GM12878 (cell line): ENCODE results near the gene DNAJB4. TPM values are rescaled to one million over a fixed set of nuclear protein-coding genes. Genes with fewer than 3 reads are reported as not detected.

Experiments
- ATAC-seq: fragments of 200-7000 bp; cut with Tn5 transposase; 3 replicates; pipeline ENCODE4 v1.9.1; 2020; ENCODE audit warnings: mild to moderate bottlenecking, moderate library complexity
- BruUV-seq: library from RNA; stranded (reverse); fragments of 400-500 nt; replicated peaks from 2 replicates; lab custom pipeline; 2021; lab: Mats Ljungman, UMichigan
- CTCF ChIA-PET: fragments of 300-600 bp; sonication (Branson Sonifier 250); formaldehyde crosslinking; extraction: SDS; loops from one replicate; lab custom pipeline; 2021; ENCODE audit warnings: inconsistent platforms; lab: Yijun Ruan, JAX
- POLR2A ChIA-PET: fragments of 350-600 bp; formaldehyde crosslinking; extraction: SDS; loops from one replicate; lab custom pipeline; 2021; ENCODE audit warnings: inconsistent platforms; lab: Charles Lee
- RAD21 ChIA-PET: fragments of 300-600 bp; sonication (Branson Sonifier 250); formaldehyde crosslinking; loops from one replicate; lab custom pipeline; 2023; ENCODE audit warnings: antibody characterized with exemption; ENCODE audit not compliant: unreplicated experiment; lab: Charles Lee
- SMC1A ChIA-PET: fragments of 300-600 bp; sonication (Branson Sonifier 250); formaldehyde crosslinking; loops from one replicate; lab custom pipeline; 2023; ENCODE audit not compliant: unreplicated experiment, uncharacterized antibody; lab: Charles Lee
- DNase-seq: peaks from one replicate; pipeline ENCODE4 v3.0.0-alpha.2; 2011; ENCODE audit warnings: low read depth, low spot score
- FAIRE-seq: peaks from 3 replicates; lab custom pipeline; 2011; peaks lifted over from hg19 to GRCh38; lab: Jason Lieb, UNC
- H2AFZ ChIP-seq: 2 replicates; pipeline ENCODE4 v1.6.0; 2011; ENCODE audit warnings: low read depth, low read length, control low read depth; ENCODE audit not compliant: control insufficient read depth
- H3K27ac ChIP-seq: 2 replicates; pipeline ENCODE4 v1.5.1; 2011; ENCODE audit warnings: control low read depth; ENCODE audit not compliant: control insufficient read depth, insufficient read depth
- H3K27me3 ChIP-seq, 2 experiments: replicated peaks in 1 of 2; 2 replicates each; pipeline versions ENCODE4 v1.6.0 to v1.6.1; 2011; ENCODE audit warnings: low read length in 1 of 2; ENCODE audit not compliant: control insufficient read depth in 2 of 2, insufficient read depth in 2 of 2
- H3K36me3 ChIP-seq, 2 experiments: 2 replicates each; pipeline ENCODE4 v1.5.1; 2011; ENCODE audit warnings: low read length in 1 of 2; ENCODE audit not compliant: control insufficient read depth in 2 of 2, insufficient read depth in 2 of 2
- H3K4me1 ChIP-seq: 2 replicates; pipeline ENCODE4 v1.6.1; 2011; ENCODE audit warnings: mild to moderate bottlenecking, low read length, moderate library complexity, mixed read lengths; ENCODE audit not compliant: control insufficient read depth, insufficient read depth
- H3K4me2 ChIP-seq: 2 replicates; pipeline ENCODE4 v1.6.0; 2011; ENCODE audit warnings: control low read depth; ENCODE audit not compliant: control insufficient read depth, insufficient read depth
- H3K4me3 ChIP-seq: fragments of 200-600 bp; sonication (generic); 2 replicates; pipeline ENCODE4 v1.5.1; 2016
- H3K79me2 ChIP-seq: 2 replicates; pipeline ENCODE4 v1.6.0; 2011; ENCODE audit warnings: low read length; ENCODE audit not compliant: control insufficient read depth, insufficient read depth
- H3K9ac ChIP-seq: 2 replicates; pipeline ENCODE4 v1.8.0; 2011; ENCODE audit warnings: low read length, control low read depth, mixed read lengths; ENCODE audit not compliant: control insufficient read depth, insufficient read depth
- H3K9me3 ChIP-seq: replicated peaks from 3 replicates; pipeline ENCODE4 v1.5.1; 2011; ENCODE audit warnings: mild to moderate bottlenecking, low read length; ENCODE audit not compliant: control insufficient read depth, insufficient read depth
- H4K20me1 ChIP-seq: 2 replicates; pipeline ENCODE4 v1.6.0; 2011; ENCODE audit not compliant: control insufficient read depth, insufficient read depth
- FOS ChIP-seq: IDR thresholded peaks from 3 replicates; pipeline ENCODE4 v1.6.1; 2011; ENCODE audit warnings: borderline replicate concordance; ENCODE audit not compliant: insufficient read length; ENCODE audit errors: extremely low read depth
- MYB ChIP-seq: fragments of 150-350 bp; IDR thresholded peaks from 2 replicates; pipeline ENCODE4 v1.6.1; 2014; ENCODE audit warnings: mild to moderate bottlenecking, low read depth, low read length, borderline replicate concordance
- POLR2AphosphoS2 ChIP-seq: IDR thresholded peaks from 2 replicates; pipeline ENCODE4 v1.6.1; 2011; ENCODE audit warnings: low read depth, mild to moderate bottlenecking, low read length, improper control_type of control experiment, moderate library complexity
- RB1 ChIP-seq: fragments of 450-650 bp; formaldehyde crosslinking; IDR thresholded peaks from 2 replicates; pipeline ENCODE4 v1.6.1; 2017; ENCODE audit warnings: mild to moderate bottlenecking, borderline replicate concordance
- SP1 ChIP-seq: IDR thresholded peaks from one replicate; pipeline ENCODE4 v1.6.1; 2011; ENCODE audit warnings: low read depth, low read length
- SREBF1 ChIP-seq: IDR thresholded peaks from 2 replicates; pipeline ENCODE4 v1.6.1; 2012; ENCODE audit warnings: mild to moderate bottlenecking, low read length
- SREBF2 ChIP-seq: IDR thresholded peaks from 2 replicates; pipeline ENCODE4 v1.6.1; 2012; ENCODE audit warnings: mild to moderate bottlenecking, low read length
- WRNIP1 ChIP-seq: IDR thresholded peaks from 2 replicates; pipeline ENCODE4 v1.6.1; 2011; ENCODE audit warnings: low read depth, low read length, improper control_type of control experiment, borderline replicate concordance
- YY1 ChIP-seq: IDR thresholded peaks from 2 replicates; pipeline ENCODE4 v1.6.1; 2011; ENCODE audit warnings: low read depth, mild to moderate bottlenecking, low read length
- ZNF384 ChIP-seq: IDR thresholded peaks from 2 replicates; pipeline ENCODE4 v1.6.1; 2012; ENCODE audit warnings: low read depth, mild to moderate bottlenecking, low read length, improper control_type of control experiment, borderline replicate concordance
- WGBS: methylation state at CpG from one replicate; pipeline ENCODE4 v1.1.6; 2016; ENCODE audit warnings: low lambda C conversion rate; ENCODE audit not compliant: insufficient replicate concordance, insufficient coverage; ENCODE audit errors: missing lambda C conversion rate; 5-methylcytosine and 5-hydroxymethylcytosine counted together
- in situ Hi-C: fragments of 300-500 bp; cut with MboI; formaldehyde crosslinking; loops from 9 replicates; pipeline ENCODE4 v1.14.3; 2018; ENCODE audit warnings: mixed read lengths
- intact Hi-C: fragments of 100-400 bp; cut with micrococcal nuclease; formaldehyde crosslinking; loops from one replicate; pipeline ENCODE4 v1.14.2; 2022; ENCODE audit not compliant: unreplicated experiment
- polyA plus RNA-seq, 11 experiments: library from polyadenylated mRNA; depleted of rRNA in 4 of 11; unstranded in 6 of 11; stranded (reverse) in 5 of 11; fragments of >200 nt; fragmentation: Nextera tagmentation in 4 of 11; fragmentation: Illumina TruSeq in 1 of 11; extraction: Ambion mirVana in 4 of 11; extraction: Trizol in 1 of 11; gene quantifications; 1 replicate in 1 of 11; 2 replicates in 10 of 11; pipeline versions ENCODE4 v1.2.1 to v1.2.3, GENCODE V29; 2011 to 2016; ENCODE audit warnings: inconsistent platforms in 2 of 11, missing spikeins in 2 of 11, low read depth in 1 of 11
- total RNA-seq, 4 experiments: library from RNA; depleted of rRNA in 3 of 4; stranded (reverse); fragments of >200 nt in 3 of 4; fragmentation: Illumina TruSeq in 1 of 4; extraction: Trizol in 1 of 4; gene quantifications; 2 replicates each; pipeline versions ENCODE4 v1.2.1 to v1.2.3, GENCODE V29; 2013 to 2021
- TF ChIP-seq, protein P1 (sequence below): fragments of 150-350 bp; IDR thresholded peaks from 2 replicates; pipeline ENCODE4 v1.6.1; 2014; ENCODE audit warnings: mild to moderate bottlenecking, low read depth, low read length

The DNAJB4 gene
- total and polyA plus RNA-seq, 10 of the 15 experiments (the other 5 are each of a cell fraction or from before 2014, with no cell fraction given) = 3.8 to 10.5 (median 6.6) TPM

DNA sequence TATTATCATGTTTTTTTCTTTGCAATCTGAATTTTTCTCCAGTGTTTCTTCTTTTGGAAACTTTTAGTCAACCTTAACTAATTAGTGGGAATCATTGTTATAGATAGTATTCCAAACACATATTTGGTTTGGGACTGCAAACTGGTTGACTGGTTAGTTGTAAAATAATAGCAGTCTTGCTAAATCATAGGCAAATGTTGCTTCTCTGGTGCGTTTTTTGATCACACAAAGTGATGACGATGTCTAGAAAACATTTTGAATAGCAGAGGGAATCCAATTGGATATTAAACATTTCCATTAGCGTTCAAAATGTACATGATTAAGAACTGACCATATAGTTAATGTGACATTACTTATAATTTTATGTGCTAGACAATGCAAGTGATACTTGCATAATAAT lies 4.5 kb downstream of the DNAJB4 start:
- H3K79me2 ChIP-seq = peaks cover 53% of the 10 kb centered on the region
- TF ChIP-seq SREBF1 = no peak
- TF ChIP-seq YY1 = no peak
- TF ChIP-seq, all 136 proteins: peak for 0
- no peak overlapping the region for H3K4me2 ChIP-seq
- in situ Hi-C loops (no loop called here), intact Hi-C loops (loop anchor here (5.0 to 10.0 kb wide), 2 partner anchors 324 to 643 kb away; partner anchors contain the start of gene ZZZ3)
- ChIA-PET CTCF (interaction anchor here (1.1 to 1.7 kb wide), 2 partner anchors 14 to 31 kb away, joined by 3 to 10 read pairs; partner anchors contain the start of gene FUBP1), POLR2A (interaction anchor here (0.9 to 15.3 kb wide), 4 partner anchors 11 to 640 kb away, joined by 3 to 312 read pairs (median 4); partner anchors contain the start of genes FUBP1 and IFI44), RAD21 (interaction anchor here (1.2 to 3.7 kb wide), 3 partner anchors 31 to 251 kb away, joined by 3 to 14 read pairs (median 4); partner anchors contain the start of gene FUBP1), SMC1A (interaction anchor here (1.6 to 2.0 kb wide), 2 partner anchors 10 to 105 kb away, joined by 3 to 8 read pairs; no protein-coding TSS in a partner anchor)
- H3K9me3 ChIP-seq = no peaks in the 10 kb centered on the region; the same call in 2 of the 3 replicates
- no peak for DNase-seq
- no peak for FAIRE-seq
- H3K4me3 ChIP-seq = no peak overlapping the region; the same call in 1 of the 2 replicates
- ATAC-seq = no peak
- no TSS peak for BruUV-seq
- no peaks in the 10 kb centered on the region for H3K4me1 ChIP-seq
- H3K27ac ChIP-seq = no peak overlapping the region
- H4K20me1 ChIP-seq = no peaks in the 10 kb centered on the region
- no peaks in the 10 kb centered on the region for H3K27me3 ChIP-seq
- no peak overlapping the region for H3K9ac ChIP-seq
- WGBS = 96% methylated on average over 3 of the region's 3 CpGs
- no peak overlapping the region for H2AFZ ChIP-seq
- no peaks in the 10 kb centered on the region; a peak in 1 of 4 replicates for H3K36me3 ChIP-seq

DNA sequence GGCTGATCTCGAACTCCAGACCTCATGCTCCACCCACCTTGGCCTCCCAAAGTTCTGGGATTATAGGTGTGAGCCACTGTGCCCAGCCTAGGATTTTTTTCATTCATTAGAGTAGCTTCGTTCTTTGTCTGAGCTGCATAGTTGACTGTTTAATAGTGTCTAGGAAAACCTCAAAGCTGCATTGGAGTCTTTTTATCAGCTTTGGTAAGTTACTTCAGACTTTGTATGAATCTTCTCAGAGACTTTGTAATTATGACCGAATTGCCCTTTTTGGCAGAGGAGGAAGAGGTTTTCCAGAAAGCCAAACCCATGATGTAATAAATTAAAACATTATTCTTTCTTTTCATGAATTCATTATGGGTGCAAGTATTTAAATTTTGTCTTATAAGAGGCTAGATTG lies 5.1 kb downstream of the DNAJB4 start:
- H3K9ac ChIP-seq = no peak overlapping the region
- H3K4me1 ChIP-seq = no peaks in the 10 kb centered on the region
- H3K9me3 ChIP-seq = no peaks in the 10 kb centered on the region; the same call in 2 of the 3 replicates
- BruUV-seq = no TSS peak
- H3K4me2 ChIP-seq = peak overlapping the region; percentile 38; the same call in 1 of the 2 replicates
- SMC1A ChIA-PET = interaction anchor here (1.1 to 2.0 kb wide), 5 partner anchors 8 to 105 kb away, joined by 3 to 11 read pairs (median 5); no protein-coding TSS in a partner anchor
- H3K79me2 ChIP-seq = peaks cover 52% of the 10 kb centered on the region
- H4K20me1 ChIP-seq = no peaks in the 10 kb centered on the region
- H3K36me3 ChIP-seq = peaks cover 0 to 3% of the 10 kb centered on the region in 2 experiments; a peak in 1 of 4 replicates
- TF ChIP-seq ZNF384 = no peak
- no peak for TF ChIP-seq WRNIP1
- TF ChIP-seq, protein P1, sequence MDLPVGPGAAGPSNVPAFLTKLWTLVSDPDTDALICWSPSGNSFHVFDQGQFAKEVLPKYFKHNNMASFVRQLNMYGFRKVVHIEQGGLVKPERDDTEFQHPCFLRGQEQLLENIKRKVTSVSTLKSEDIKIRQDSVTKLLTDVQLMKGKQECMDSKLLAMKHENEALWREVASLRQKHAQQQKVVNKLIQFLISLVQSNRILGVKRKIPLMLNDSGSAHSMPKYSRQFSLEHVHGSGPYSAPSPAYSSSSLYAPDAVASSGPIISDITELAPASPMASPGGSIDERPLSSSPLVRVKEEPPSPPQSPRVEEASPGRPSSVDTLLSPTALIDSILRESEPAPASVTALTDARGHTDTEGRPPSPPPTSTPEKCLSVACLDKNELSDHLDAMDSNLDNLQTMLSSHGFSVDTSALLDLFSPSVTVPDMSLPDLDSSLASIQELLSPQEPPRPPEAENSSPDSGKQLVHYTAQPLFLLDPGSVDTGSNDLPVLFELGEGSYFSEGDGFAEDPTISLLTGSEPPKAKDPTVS = no peak
- TF ChIP-seq SP1 = no peak
- TF ChIP-seq SREBF2 = no peak
- no peak for TF ChIP-seq RB1
- no peak for TF ChIP-seq MYB
- no peak for TF ChIP-seq POLR2AphosphoS2
- no peak for TF ChIP-seq FOS
- H3K27me3 ChIP-seq = no peaks in the 10 kb centered on the region
- FAIRE-seq (no peak), ATAC-seq (peak; percentile 3; the same call in 2 of the 3 replicates), DNase-seq (no peak)
- CTCF ChIA-PET = interaction anchor here (0.7 to 1.8 kb wide), 6 partner anchors 8 to 184 kb away, joined by 3 to 10 read pairs (median 4); partner anchors contain the start of gene FUBP1
- POLR2A ChIA-PET = interaction anchor here (0.9 to 15.3 kb wide), 5 partner anchors 10 to 640 kb away, joined by 3 to 312 read pairs (median 4); partner anchors contain the start of genes FUBP1 and IFI44
- 98% methylated on average over 3 of the region's 3 CpGs for WGBS
- intact Hi-C loops = loop anchor here (5.0 to 10.0 kb wide), 3 partner anchors 77 to 642 kb away; partner anchors contain the start of gene ZZZ3
- in situ Hi-C loops = no loop called here
- no peak overlapping the region for H2AFZ ChIP-seq
- no peak overlapping the region for H3K4me3 ChIP-seq
- no peak overlapping the region for H3K27ac ChIP-seq
- RAD21 ChIA-PET = interaction anchor here (1.1 to 3.7 kb wide), 5 partner anchors 8 to 626 kb away, joined by 3 to 14 read pairs (median 4); partner anchors contain the start of gene FUBP1
